Forelimb muscle (tissue), 1 donor: Measurements from ENCODE around the gene RYR2. TPM values are rescaled to one million over a fixed set of nuclear protein-coding genes. Genes with fewer than 3 reads are reported as not detected.

Source experiments
- DNase-seq: peaks from one replicate; pipeline ENCODE4 v3.0.0-alpha.2; 2013; ENCODE audit warnings: low read depth
- polyA plus RNA-seq: library from polyadenylated mRNA; unstranded; fragments of 120-200 nt; gene quantifications from one replicate; pipeline ENCODE4 v1.2.1, GENCODE V29; 2013; ENCODE audit not compliant: insufficient read length

The RYR2 gene
- polyA plus RNA-seq, 1 donor, result 2.4 TPM

DNA sequence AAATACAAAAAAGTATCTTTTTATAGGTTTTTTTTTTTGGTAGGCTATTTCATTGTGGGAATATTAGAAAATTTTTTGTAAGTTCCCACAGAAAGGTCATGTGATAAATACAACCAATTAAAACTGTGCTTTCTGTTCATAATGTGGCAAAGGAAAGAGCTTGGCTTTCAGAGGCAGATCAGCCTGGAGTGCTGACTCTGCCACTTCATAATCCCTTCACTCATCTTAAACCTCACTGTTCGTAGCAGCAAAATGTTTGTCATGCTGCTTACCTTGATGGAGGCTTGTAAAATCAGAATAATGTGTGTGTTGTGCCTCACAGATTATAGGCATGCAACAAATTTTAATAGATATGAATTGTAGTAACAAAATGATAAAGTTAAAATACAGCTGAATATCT is 671.9 kb downstream of the RYR2 start:
- DNase-seq, result no peak

DNA sequence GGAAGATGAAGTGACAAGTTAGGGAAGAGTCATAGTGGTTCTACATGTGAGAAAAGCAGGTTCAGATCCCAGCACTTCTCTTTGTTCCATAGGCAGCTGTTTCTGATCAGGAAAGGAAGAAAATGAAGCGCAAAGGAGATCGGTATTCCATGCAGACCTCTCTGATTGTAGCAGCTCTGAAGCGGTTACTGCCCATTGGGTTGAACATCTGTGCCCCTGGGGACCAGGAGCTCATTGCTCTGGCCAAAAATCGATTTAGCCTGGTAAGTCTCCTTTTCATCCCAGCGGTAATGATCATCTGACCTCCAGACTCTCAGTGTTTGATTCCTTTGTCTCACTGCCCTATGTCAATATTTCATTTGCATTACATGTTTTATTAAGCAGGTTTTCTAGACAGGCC is 675.1 kb downstream of the RYR2 start:
- no peak for DNase-seq

- no peak for DNase-seq
Measured at GRCh38 chr1:237730826-237731350, 688.9 kb downstream of the RYR2 start.

GRCh38 chr1:237732657-237733056 is 690.7 kb downstream of the RYR2 start:
- no peak for DNase-seq

DNA sequence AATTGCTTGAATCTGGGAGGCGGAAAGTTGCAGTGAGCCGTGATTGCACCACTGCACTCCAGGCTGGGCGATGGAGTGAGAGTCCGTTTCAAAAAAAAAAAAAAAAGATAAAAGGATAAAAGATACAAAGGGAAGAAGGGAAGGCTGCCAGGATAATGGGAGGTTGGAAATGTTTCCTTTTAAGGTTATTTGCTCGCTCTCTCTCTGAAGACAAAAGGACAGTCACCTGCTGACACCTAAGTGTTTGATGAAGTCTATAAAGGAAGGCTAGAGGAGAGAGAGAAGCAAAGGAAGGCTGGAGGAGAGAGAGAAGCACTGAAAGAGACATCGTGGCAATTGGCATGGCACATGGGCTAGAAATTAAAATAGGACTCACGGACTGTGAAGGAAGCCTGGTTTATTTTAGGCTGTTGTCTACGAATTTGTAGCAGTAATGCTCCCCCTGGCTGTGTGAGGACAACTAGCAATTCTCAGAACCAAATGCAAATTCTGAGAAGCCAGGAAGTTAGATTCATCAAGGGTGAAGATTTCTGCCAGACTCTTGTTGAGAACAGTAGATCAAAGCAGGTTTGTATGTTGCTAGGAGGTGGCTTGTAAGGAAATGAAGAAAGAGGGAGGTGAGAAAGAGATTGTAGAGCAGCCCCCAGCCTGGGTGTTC is 694.5 kb downstream of the RYR2 start:
- no peak for DNase-seq

- no peak for DNase-seq
Measured at GRCh38 chr1:237737448-237737847, 695.5 kb downstream of the RYR2 start.

DNA sequence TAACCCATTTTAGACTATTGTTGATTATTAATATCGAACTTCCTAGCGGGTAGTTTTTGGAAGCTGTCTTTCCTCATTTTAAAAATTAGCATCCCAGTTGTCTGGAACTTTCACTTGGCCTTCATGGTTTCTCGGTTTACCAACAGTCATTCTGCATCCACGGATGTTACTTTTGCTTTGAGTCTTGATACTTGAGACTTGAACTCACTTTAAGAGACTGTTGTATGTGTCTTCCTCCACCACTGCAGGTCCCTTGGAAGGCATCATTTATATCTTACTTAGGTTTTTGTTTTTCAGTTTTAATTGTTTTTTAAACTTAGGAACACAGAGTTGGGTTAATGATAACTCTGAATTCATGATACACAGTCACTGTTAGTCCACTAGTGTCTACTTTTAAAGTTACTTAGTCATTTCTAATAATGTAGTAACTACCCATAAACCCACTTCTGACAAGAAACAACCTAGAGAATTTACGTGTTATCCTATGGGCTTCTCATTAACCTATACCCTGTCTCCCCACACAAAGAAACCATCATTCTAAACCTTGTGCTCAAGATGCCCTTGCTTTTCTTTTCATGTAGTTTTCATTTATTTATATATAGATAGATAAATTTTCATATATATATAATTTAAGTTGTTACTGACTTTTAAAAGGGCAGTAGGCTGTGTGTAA is 696.1 kb downstream of the RYR2 start:
- DNase-seq, result no peak

DNA sequence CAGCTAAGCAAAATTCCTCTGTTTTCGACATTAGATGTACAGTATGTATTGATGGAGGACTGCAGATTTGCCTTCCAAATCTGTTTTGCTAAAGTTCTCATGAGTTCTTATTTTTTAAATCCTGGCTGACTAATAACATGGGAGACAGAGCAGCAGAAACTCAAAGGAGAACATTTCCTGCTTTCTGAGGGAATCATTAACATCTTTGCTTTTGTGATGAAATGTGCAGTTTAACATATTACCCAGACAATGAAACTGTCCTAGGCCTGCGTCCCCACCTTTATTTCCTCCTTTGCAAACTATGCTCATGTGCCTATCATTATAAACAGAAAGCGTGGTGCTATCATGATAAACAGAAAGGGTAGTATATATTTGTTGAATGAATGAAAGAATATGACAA is 698.9 kb downstream of the RYR2 start:
- DNase-seq, result no peak

- DNase-seq, result no peak
Measured at GRCh38 chr1:237745545-237745944, 703.6 kb downstream of the RYR2 start.

DNA sequence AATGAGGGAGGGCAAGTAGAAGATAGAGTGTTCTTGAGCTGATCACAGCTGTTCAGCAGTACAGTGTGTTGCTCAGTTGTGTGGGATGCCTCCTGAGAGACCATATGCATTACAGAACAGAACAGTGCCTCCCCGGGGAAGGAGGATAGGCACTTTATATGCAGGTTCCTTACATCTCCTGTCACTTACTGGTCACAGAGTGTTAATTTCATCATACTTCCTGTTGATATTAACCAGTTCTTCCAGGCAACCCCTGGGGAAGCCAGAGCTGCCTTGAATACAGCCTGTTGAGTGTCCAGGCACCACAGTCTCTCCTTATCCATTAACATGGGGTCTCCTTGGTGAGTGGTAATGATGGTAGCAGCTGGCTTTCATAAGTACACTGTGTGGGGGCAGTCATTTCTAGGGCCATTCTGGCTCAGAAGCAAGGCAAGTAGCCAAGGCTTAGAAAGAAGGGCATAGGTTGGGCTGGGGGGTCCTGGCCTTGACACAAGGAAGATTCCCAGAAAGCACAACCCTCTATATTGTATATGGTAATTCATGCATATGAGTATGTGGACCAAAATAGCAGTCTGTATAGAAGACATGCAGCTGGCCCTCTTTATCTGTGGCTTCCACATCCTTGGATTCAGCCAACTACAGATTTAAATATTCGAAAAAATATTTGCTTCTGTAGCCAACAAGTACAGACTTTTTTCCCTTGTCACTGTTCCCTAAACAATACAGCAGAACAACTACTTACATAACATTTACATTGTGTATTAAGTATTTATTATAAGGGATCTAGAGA is 706.4 kb downstream of the RYR2 start:
- DNase-seq, result no peak

DNA sequence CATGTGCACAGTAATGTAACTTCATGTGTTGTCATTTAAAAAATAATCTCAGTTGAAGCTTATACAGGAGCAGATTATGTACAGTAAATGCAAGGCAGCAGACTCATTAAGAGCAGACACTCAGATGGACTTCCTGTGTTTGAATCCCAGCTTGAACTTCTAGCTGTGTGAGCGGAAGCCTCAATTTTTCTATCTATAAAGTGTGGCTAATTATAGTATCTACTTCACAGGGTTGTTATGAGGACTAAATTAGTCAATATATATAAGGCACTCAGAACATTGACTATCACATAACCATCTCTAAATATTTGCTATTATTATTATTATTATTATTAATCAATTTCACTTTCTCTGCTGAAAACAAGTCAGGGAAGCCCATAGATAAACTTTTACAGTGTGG is 707.1 kb downstream of the RYR2 start:
- no peak for DNase-seq

GRCh38 chr1:237751090-237751489 is 709.1 kb downstream of the RYR2 start:
- no peak for DNase-seq

DNA sequence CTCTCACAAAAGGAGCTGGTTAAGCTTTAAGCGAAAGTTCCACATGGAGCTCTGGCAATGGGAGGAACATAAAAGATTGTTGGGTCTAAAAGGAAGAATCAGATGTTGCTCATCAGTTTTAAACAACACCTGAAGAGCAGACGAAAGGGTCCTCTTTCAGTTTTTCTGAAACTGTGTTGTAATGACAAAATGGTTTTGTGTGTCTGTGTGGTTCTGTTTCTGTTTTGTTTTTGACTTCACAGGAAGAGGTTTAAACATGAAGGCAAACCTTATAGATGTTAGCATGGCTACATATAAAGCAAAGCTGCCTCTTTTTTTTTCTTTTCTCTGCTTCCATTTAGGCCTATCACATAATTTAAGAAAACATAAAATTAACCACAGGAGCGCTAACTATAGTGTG is 712.6 kb downstream of the RYR2 start:
- no peak for DNase-seq

DNA sequence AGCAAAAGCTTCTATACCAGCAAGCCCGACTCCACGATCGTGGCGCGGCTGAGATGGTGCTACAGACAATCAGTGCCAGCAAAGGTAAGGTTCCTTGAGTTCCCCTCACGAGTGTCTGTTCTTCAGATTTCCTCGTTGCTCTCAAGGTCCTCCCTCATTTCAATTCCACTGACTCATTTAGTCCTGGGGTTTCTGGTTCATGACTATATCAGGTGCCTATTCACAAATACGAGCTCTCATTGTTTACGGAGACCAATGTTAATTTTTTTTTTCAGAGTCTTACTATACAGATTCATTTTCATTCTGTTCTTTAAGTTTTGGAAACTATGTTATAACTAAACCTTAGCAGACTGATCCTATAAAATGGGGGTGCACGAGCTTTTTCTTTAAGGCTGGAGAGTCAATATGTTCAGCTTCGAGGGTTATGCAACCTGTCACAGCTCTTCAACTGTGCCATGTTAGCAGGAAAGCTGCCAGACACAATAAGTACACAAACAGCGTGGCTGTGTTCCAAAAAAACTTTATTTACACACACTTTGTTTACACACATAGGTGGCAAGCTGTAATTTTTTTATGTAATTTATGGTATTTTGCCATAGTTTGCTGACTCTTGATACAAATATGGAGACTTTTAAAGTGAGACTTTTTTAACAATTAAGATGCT is 714.5 kb downstream of the RYR2 start:
- DNase-seq, result no peak

DNA sequence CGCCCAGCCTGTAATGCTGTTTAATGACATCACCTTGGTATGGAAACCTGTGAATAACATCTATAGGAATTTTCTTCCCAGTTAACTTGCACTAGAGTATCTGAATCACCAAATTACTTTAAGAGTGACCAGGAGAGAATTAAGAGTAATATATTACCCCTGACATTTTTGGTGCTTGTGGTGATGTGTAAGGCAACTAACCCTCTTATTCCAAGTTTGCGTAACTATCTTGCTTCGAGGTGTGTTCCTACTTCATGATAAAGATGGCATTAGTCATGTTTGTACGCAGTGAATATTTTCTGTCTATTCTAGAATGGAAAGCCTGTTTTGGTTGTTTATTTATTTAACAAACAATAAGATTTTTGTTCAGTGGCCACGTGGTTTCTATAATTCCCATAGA is 717.4 kb downstream of the RYR2 start:
- no peak for DNase-seq

GRCh38 chr1:237760951-237761350 is 719.0 kb downstream of the RYR2 start:
- DNase-seq, result no peak

DNA sequence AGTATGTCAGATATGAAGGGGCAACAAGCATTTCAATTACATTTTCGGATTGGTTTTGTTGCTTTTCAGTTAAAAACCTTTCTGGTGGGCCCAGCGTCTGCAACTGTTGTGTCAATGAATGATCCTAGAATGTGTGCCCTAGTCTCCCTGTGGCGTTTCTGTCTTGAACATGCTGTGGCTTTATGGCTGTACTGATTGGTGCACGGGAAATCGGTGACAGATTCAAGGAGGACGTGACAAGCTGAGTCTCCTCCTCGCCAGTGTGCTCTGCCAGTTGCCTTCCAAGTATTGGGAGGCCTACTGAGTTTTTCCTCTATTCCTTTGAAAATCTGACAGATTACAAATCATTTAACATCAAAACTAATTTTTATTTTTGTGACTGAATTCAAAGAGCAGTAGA is 721.2 kb downstream of the RYR2 start:
- DNase-seq, result no peak

DNA sequence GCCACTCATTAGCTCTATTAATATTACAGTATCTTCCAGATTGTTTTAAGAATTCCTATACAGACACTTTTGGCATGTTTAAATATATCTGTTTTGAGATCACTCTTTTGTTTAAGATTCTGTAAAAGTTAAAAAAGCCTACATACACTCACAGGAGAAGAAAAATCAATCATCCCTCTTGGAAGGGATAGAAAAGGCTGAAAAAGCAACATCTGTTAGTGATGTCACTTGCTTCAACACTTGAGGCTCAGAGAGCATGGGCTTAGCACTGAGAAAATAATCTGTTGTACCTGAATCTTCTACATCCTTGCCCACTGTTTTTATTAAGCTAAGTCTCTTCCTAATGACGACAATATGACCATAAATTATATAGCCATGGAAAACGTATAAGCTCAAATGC is 721.8 kb downstream of the RYR2 start:
- peak; percentile 28 for DNase-seq

DNA sequence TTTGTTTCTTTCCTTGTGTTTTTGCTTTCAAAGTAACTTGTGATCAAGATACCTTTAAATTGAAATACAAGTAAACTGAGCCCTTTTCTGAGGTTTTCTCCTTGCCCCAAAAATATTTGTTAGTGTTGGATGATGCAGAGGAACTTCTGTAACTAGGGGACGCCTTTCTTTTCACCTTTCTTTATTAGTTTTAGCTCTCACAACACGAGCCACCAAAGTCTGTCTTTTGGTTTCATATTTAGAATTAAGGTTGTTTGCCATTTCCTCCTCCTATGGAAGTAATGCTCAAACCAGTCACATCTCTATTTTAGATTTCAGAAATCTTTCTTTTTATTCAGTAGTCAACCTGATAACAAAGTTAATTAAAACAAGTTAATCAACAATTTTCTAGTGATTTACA is 727.9 kb downstream of the RYR2 start:
- no peak for DNase-seq

- DNase-seq, result no peak
Measured at GRCh38 chr1:237772009-237772408, 730.0 kb downstream of the RYR2 start.

GRCh38 chr1:237774246-237774645 is 732.3 kb downstream of the RYR2 start:
- no peak for DNase-seq

DNA sequence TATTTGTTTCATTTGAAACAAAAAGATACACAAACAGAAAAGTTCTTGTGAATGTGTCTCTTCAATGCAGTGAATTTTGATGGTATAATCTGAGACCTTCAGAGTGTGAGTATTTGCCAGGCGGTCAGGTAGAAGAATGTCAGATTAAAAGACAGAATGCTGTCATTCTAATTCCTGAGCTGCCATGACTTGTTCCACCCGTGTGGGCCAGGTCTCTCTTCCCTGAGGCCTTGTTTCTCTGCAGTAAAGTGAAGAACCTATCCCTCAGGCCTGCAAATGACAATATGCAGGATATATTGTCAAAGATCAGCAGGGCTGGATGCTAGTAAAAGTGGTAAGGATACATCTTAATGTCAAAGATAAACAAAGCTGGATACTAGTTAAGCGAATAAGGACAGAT is 737.4 kb downstream of the RYR2 start:
- no peak for DNase-seq
